Astrocyte of the spinal cord (primary cell): ENCODE measurements around the gene PNMA8A.

ENCODE experiments used
- DNase-seq: peaks from one replicate; pipeline ENCODE4 v3.0.0; 2011; ENCODE audit warnings: low read depth, low spot score
- H3K4me3 ChIP-seq: 2 replicates; pipeline ENCODE4 v1.5.1; 2011; ENCODE audit warnings: low read depth, mild to moderate bottlenecking, low read length, moderate library complexity
- CTCF ChIP-seq: IDR thresholded peaks from 2 replicates; pipeline ENCODE4 v1.5.1; 2012; ENCODE audit warnings: low read depth, mild to moderate bottlenecking, low read length, inconsistent platforms
- in situ Hi-C: cut with HindIII; loops from 2 replicates; pipeline ENCODE4 v1.10.0; 2017; ENCODE audit warnings: low sequenced_read_pairs

Gene PNMA8A

GRCh38 chr19:46513461-46514236, 42.3 kb upstream of the PNMA8A start:
- TF ChIP-seq CTCF = peak; percentile 95
- no peak overlapping the region for H3K4me3 ChIP-seq
- in situ Hi-C loops = no loop called here
- peak; percentile 64 for DNase-seq

GRCh38 chr19:46511237-46511636, 39.9 kb upstream of the PNMA8A start:
- H3K4me3 ChIP-seq = no peak overlapping the region
- TF ChIP-seq CTCF = no peak
- in situ Hi-C loops = no loop called here
- no peak for DNase-seq

- in situ Hi-C loops = no loop called here
- no peak for TF ChIP-seq CTCF
- DNase-seq = no peak
- no peak overlapping the region for H3K4me3 ChIP-seq
Measured at GRCh38 chr19:46508206-46508605, 36.8 kb upstream of the PNMA8A start.

- DNase-seq = no peak
- in situ Hi-C loops = no loop called here
- no peak overlapping the region for H3K4me3 ChIP-seq
- no peak for TF ChIP-seq CTCF
Measured at GRCh38 chr19:46503848-46504453, 32.6 kb upstream of the PNMA8A start.

- in situ Hi-C loops = no loop called here
- DNase-seq = no peak
- no peak for TF ChIP-seq CTCF
- H3K4me3 ChIP-seq = no peak overlapping the region
Measured at GRCh38 chr19:46502891-46503290, 31.5 kb upstream of the PNMA8A start.

GRCh38 chr19:46499692-46500091, 28.3 kb upstream of the PNMA8A start:
- TF ChIP-seq CTCF = no peak
- no peak overlapping the region for H3K4me3 ChIP-seq
- in situ Hi-C loops = no loop called here
- no peak for DNase-seq
